GM18498 (cell line): ENCODE results near the gene HSD17B12.

ENCODE experiments used
- ATAC-seq: cut with Tn5 transposase; IDR thresholded peaks from one replicate; pipeline ENCODE4 v1.9.1; 2021; ENCODE audit warnings: mild to moderate bottlenecking, moderate library complexity; ENCODE audit not compliant: unreplicated experiment

The HSD17B12 gene

GRCh38 chr11:43856993-43857392 is 176.5 kb downstream of the HSD17B12 start:
- no peak for ATAC-seq

DNA sequence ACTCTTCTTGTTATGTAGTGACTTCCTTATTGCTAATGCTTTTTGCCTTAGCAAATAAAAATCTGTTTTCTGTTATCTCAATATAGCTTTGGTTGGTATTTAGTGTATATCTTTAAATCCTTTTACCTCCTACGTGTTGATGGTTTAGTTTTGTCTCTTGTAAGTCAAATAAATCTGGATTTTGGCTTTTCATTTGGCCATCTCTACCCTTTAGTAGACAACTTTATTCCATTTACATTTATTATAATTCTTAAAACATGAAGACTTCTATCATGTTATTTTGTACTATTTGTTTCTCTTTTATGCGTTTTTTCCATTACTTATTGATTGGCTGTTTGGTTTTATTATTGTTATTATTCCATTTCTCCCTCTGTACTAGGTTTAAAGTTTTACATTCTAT is 180.6 kb downstream of the HSD17B12 start:
- no peak for ATAC-seq

- no peak for ATAC-seq
Observed at GRCh38 chr11:43866520-43866919, 186.0 kb downstream of the HSD17B12 start.

- no peak for ATAC-seq
Observed at GRCh38 chr11:43866969-43867368, 186.4 kb downstream of the HSD17B12 start.

- ATAC-seq = peak; percentile 100
Observed at GRCh38 chr11:43868852-43869567, 188.5 kb downstream of the HSD17B12 start.

GRCh38 chr11:43871051-43871450 is 190.5 kb downstream of the HSD17B12 start:
- no peak for ATAC-seq

- no peak for ATAC-seq
Observed at GRCh38 chr11:43872995-43873394, 192.5 kb downstream of the HSD17B12 start.

DNA sequence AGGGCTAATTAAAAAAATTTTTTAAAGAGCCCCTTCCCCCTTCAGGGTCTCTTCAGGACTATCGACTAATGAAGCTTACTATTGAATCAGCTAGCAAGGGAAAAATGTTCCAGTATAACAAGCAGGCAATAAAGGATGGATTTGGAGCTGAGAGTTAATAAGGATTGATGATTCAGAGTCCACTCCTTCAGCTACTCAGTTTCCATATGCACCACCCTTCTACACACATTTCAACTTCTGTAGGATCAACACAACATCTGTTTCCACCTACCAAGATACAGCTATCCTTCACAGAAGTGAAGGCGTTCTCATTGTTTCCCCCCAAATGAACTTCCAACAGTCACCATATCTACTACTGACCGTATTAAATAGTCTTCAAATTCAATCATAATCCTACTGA is 193.5 kb downstream of the HSD17B12 start:
- ATAC-seq = no peak

DNA sequence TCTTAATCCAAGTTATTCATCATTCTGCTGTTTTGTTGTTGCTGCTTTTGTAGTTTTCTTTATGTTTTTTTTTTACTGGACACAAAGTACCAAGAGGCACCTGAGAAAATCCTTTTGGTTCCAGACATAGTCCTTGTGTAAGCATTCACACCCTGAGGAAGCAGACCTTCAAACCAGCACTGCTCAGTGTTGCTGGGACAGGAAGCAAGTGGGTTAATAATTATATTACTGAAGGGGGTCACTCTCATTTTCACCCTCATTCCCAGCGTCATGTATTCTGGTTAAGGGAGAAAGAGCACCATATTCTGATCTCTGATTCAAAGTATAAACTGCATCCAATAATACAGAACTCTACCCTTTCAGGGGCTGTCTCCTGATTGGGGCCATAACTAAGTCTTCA is 194.2 kb downstream of the HSD17B12 start:
- ATAC-seq = no peak

- no peak for ATAC-seq
Observed at GRCh38 chr11:43879789-43880639, 199.5 kb downstream of the HSD17B12 start.

- peak; percentile 99 for ATAC-seq
Observed at GRCh38 chr11:43880640-43881159, 200.2 kb downstream of the HSD17B12 start, which contains the start of gene ALKBH3. Gene ALKBH3 (plus strand): TSS chr11:43880831. CDS start chr11:43882653, 1,822 bp downstream.

GRCh38 chr11:43892851-43893250 is 212.3 kb downstream of the HSD17B12 start:
- no peak for ATAC-seq

GRCh38 chr11:43894546-43894945 is 214.0 kb downstream of the HSD17B12 start:
- ATAC-seq = no peak

GRCh38 chr11:43895601-43896000 is 215.1 kb downstream of the HSD17B12 start:
- ATAC-seq = no peak

DNA sequence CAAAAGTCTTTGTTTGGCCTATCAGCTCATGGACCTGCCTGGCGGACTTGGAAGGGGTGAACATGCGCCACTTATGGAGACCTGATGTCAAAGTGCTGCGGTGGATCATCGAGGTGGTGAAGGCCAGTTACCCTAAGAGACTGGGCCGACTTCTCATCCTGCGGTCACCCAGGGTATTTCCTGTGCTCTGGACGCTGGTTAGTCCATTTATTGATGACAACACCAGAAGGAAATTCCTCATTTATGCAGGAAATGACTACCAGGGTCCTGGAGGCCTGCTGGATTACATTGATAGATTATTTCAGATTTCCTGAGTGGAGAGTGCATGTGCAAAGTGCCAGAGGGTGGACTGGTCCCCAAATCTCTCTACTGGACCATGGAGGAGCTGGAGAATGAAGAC is 218.0 kb downstream of the HSD17B12 start:
- ATAC-seq = no peak

DNA sequence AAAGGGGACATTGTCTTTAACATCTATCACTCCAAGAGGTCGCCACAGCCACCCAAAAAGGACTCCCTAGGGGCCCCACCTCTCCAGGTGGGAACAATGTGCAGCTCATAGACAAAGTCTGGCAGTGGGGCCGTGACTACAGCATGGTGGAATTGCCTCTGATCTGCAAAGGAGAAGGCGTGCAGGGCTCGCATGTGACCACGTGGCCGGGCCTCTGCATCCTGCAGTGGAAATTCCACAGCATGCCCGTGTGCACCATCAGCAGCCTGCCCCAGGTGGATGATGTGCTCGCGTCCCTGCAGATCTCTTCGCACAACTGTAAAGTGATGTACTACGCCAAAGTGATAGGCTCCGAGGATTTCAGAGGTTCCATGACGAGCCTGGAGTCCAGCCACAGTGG is 218.6 kb downstream of the HSD17B12 start:
- no peak for ATAC-seq

DNA sequence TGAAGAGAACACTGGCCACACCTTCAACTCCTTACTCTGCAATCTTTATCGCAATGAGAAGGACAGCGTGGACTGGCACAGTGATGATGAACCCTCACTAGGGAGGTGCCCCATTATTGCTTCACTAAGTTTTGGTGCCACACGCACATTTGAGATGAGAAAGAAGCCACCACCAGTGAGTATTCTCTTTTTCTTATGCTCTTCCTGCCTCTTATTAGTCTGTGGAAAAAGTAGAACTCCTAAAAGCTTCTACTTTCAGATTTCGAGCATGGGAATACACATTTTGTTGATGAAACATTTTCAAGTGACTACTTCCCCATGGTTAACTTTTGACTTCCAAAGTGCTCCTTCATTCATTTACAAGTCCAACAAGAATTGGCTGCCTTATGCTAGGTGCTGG is 221.0 kb downstream of the HSD17B12 start:
- ATAC-seq = no peak

DNA sequence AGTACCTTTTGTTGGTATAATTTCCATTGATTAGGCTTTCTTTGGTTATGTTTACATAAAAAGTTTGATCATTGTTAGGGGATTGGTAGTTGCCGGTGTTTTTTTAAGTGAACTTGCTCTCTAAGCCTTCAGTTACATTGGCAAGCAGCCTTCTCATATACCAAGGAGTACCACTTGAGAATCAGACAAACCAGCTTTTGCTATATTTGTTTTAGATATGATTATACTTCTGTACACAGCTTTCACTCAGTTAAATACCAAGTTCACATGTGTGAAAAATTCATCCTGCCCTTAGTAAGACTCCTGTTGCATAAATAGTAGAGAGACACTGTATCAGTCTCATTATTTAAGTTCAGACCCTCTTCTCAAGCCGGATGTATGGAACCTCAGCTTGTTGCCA is 222.5 kb downstream of the HSD17B12 start:
- ATAC-seq = no peak

DNA sequence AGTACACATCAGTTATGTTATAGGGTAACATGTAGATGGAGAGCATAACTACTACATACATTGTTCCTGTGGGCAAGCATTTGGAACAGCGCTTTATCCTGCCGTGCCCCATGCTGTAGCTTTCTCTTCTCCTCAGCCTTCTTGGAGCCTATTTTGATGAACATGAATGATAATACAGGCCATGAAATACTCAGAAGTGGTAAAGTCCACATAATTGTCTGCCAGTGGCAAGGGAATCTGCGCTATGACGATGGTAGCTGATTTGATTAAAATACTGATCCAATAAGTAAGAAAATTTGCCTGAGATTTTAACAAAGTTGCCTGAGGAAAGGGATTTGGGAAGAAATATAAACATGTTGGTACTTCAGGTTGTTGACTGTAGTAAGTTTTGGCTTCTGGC is 223.4 kb downstream of the HSD17B12 start:
- no peak for ATAC-seq

- no peak for ATAC-seq
Observed at GRCh38 chr11:43904742-43905535, 224.4 kb downstream of the HSD17B12 start.

GRCh38 chr11:43905813-43906241 is 225.3 kb downstream of the HSD17B12 start:
- ATAC-seq = no peak
